OCI-LY3 (cell line): ENCODE measurements around the gene UIMC1.

Source experiments
- EZH2phosphoT487 ChIP-seq: fragments of 200-600 bp; shearing (Covaris generic); IDR thresholded peaks from 2 replicates; pipeline ENCODE4 v1.6.1; 2018; ENCODE audit warnings: antibody characterized with exemption, mixed run types, low read depth
- TF ChIP-seq, protein P1 (sequence below): fragments of 200-600, 300-600 bp; sonication (generic); IDR thresholded peaks from 2 replicates; pipeline ENCODE4 v1.5.1; 2014; ENCODE audit warnings: antibody characterized with exemption, low read length, low read depth

DNA sequence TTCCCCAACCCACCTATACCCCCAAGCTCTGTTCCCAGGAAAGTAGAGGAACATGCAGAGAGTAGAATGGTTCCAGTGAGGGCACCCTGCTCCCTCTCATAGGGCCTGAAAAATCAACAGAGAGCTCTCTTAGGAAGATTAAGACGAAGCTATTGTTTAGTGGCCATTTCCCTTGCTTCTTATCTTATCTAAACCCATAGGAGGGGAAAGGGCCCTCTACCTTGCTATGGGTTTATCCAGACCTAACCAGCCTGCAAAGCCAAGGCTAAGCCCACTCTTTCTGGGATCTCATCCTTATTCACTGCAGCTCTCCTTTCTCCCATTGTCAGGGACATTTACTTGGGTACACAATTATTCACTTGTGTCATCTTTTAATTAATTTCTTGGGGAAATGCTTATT lies 68.1 kb downstream of the UIMC1 start:
- TF ChIP-seq, protein P1, sequence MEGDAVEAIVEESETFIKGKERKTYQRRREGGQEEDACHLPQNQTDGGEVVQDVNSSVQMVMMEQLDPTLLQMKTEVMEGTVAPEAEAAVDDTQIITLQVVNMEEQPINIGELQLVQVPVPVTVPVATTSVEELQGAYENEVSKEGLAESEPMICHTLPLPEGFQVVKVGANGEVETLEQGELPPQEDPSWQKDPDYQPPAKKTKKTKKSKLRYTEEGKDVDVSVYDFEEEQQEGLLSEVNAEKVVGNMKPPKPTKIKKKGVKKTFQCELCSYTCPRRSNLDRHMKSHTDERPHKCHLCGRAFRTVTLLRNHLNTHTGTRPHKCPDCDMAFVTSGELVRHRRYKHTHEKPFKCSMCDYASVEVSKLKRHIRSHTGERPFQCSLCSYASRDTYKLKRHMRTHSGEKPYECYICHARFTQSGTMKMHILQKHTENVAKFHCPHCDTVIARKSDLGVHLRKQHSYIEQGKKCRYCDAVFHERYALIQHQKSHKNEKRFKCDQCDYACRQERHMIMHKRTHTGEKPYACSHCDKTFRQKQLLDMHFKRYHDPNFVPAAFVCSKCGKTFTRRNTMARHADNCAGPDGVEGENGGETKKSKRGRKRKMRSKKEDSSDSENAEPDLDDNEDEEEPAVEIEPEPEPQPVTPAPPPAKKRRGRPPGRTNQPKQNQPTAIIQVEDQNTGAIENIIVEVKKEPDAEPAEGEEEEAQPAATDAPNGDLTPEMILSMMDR, result no peak
- no peak for TF ChIP-seq EZH2phosphoT487
